IPS-18c (cell line): ENCODE data around the gene DNM1.
A peak's percentile ranks its signal among the peaks of the same experiment; 100 is the strongest.

ENCODE experiments used
- H3K4me3 ChIP-seq: 2 replicates; pipeline ENCODE4 v1.7.0; 2013; ENCODE audit warnings: low read depth, mild to moderate bottlenecking, low read length, moderate library complexity; ENCODE audit not compliant: insufficient read depth
- H3K9me3 ChIP-seq: one replicate; pipeline ENCODE4 v1.6.1; 2013; ENCODE audit warnings: mild to moderate bottlenecking, low read length, moderate library complexity; ENCODE audit not compliant: control insufficient read depth, insufficient read depth

The DNM1 gene

DNA sequence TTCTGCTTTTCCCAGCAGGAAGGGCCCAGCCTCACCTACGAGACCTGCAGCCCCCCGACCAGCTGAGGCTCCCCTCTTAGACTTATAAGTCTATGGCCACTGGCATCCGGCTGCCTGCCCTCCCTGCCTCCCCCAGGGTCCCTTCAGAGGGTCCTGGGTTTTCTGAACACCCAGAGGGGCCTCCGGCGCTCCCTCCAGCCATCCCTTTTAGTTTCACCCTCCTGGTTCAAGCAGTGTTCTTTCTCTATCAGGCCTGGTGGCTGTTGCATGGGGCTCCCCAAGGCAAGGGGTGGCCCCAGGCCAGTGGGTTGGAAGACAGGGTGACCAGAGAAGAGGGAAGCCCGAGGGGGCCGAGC is 50.8 kb downstream of the DNM1 start:
- no peaks in the 10 kb centered on the region for H3K9me3 ChIP-seq

DNA sequence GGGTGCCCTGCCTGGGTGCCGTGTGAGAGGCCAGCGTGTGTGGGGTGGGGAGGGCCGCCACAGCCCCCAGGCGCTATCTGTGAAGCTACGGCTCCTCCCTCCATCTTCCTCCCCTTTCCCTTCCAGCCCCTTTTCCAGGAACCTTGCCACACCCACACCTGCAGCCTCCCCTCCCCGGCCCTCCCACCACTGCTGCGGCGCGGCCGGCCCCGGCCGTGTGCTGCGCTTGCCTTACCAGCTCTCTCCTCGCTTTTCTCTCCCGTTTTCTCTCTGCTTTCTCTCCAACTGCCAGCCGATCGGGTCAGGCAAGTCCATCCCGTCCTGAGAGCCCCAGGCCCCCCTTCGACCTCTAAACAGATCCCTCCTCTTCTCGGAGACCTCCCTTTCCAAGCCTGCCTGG is 51.2 kb downstream of the DNM1 start:
- H3K4me3 ChIP-seq: no peak overlapping the region
- H3K9me3 ChIP-seq: no peaks in the 10 kb centered on the region

More for the DNA sequence above, 50.8 kb downstream of the DNM1 start:
- no peak overlapping the region for H3K4me3 ChIP-seq

DNA sequence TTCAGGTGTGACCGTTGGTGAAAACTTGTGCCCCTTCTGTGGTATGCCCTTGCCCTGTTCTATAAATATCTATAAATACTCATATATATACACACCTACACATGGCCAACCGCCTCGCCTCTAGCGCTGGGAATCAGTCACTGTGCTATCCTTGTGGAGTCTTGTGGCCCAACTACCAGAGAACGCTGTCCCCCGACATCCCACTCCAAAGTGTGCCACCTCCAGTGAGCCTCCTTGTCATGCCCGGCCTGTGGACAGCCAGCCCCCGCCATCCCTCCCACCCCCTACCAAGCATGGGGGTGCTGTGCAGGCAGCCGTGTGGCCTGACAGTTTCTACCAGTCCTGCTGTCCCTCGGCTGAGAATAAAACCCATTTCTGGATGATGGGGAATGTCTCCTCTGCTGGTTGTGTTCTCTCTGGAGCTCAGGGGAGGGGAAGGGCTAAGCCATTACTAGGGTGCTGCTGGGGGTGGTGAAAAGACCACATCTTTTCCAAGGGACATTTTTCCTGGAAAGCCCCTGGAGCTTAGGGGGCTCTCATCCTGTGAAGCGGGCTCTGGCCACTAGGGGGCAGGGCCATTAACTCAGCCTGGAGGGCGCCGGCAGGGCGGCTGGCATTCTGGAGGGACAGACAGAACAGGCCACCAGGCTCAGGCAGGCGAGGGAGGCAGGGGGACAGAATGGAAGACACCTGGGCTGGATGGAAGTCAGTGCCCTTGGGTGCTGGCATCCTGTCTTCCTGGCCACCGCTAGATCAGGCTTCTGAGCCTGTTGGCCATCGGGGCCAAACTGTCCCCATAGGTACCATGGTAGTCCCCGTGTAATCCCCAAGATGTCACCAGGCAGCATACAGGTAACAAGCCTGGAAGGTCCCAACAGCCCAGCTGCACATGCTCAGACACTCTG is 51.9 kb downstream of the DNM1 start:
- H3K9me3 ChIP-seq: no peaks in the 10 kb centered on the region
- no peak overlapping the region for H3K4me3 ChIP-seq

DNA sequence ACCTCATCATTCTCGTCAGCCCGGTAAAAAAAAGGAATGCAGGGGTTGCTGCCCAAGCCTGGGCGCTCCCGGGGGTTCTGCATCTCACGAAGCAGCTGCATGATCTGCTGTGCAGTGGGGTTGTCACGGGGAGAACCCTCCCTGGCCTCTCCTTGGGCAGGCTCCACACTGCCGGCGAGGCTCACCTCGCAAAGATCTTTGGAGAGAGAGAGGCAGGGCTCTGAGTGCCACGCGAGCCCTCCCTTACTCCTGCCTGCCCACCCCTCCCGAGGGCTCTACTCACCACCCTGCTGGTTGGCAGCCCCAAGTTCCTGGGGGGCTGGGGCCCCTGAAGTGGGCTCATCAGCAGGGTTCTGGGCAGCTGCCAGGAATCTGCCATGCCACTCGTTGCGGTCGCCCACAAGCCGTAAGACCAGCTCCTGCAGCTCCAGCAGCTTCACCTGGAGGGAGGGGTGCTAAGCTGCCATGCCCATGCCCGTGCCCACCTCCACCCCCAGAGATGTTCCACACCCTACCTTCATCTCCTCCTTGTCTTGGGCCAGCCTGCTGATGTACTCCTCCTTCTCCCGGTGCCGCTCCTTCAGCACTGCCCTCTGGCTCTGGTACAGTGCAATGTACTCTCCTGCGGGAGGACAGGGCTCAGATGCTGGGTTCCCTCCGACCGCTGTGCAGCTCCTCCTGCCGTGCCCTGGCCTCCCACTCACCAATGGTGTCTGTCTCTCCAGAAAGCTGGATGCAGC is 54.1 kb downstream of the DNM1 start:
- Histone ChIP-seq H3K4me3 (no peak overlapping the region), H3K9me3 (no peaks in the 10 kb centered on the region)

GRCh38 chr9:128257907-128258306 is 54.7 kb downstream of the DNM1 start:
- Histone ChIP-seq H3K9me3 (no peaks in the 10 kb centered on the region), H3K4me3 (no peak overlapping the region)

DNA sequence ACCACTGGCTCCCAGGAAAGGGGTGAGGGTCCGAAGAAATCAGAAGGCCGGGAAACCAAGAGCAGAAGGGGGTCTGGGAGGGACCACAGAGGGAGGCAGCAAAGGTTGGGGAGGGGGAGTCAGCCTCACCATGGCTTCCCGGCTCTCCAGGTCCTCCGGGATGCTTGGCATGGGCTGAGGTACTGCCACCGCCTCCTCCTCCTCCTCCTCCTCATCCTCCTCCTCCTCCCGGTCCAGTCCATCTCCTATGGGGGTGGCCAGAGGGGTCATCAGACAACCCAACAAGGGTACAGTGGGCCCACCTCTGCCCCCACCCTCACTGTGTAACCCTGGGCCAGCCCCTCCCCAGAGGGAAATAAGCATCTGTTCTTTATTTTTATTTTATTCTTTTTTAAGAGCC is 55.1 kb downstream of the DNM1 start:
- no peaks in the 10 kb centered on the region for H3K9me3 ChIP-seq
- no peak overlapping the region for H3K4me3 ChIP-seq

DNA sequence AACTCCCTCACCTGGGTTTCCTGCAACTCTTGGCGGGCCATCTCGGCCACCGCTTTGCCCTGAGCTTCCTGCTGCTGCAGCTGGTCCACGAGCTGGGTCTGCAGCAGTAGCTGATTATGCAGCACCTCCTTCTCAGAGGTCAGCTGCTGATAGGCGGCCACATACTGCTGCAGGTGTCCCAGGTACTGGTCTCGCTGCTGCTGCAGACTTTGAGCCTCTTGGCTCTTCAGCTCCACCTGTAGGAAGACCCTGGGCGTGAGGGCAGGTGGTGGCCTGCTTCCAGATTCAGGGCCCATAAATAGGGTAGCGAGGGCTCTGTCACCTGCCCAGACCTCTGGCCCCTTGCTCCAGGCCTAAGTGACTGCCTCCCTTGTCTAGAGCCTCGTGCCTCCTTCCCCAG is 56.0 kb downstream of the DNM1 start:
- H3K9me3 ChIP-seq: no peaks in the 10 kb centered on the region
- H3K4me3 ChIP-seq: no peak overlapping the region

GRCh38 chr9:128260340-128260739 is 57.2 kb downstream of the DNM1 start:
- Histone ChIP-seq H3K9me3 (no peaks in the 10 kb centered on the region), H3K4me3 (no peak overlapping the region)

DNA sequence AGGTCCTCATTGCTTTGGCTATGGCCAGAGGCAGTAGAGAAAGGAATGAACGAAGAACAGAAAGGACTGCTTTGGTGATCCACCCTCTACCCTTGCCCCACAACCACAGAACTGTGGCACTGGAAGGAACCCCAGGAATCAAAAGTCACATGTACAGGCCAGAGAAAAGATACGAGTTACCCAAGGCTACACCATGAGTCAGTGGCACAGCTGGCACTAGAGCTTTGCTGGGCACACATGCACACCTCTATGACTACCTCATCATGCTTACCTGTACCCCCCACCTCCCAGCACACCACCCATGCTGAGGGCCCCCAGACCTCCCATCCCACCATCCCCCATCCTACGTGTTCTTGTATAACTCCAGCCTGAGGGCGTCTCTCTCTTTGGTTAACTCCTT is 59.5 kb downstream of the DNM1 start:
- Histone ChIP-seq H3K4me3 (no peak overlapping the region), H3K9me3 (no peaks in the 10 kb centered on the region)

DNA sequence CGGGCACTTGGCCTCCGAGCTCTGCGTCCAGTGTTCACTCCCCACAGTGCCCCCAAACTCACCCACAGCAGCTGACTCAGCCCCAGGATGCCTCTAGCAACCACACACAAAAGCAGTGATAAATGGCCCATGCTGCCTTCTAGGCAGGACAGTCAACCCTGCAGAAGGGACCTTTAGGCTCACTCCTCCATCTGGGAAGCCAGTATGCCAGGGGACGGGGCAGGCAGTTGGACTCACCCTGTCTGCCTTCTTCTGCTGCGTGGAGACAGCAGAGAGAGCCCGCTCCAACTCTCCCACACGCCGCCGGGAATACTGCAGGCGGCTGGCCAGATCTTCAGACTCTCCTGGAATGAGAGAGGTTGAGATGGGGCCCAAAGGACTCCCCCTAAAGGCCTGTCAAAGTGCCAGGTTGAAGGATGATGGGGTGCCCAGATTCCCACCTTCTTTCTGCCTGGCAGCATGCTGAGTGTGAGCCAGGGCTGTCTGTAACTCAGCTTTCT is 62.2 kb downstream of the DNM1 start:
- H3K9me3 ChIP-seq: no peaks in the 10 kb centered on the region
- H3K4me3 ChIP-seq: no peak overlapping the region

- Histone ChIP-seq H3K4me3 (no peak overlapping the region), H3K9me3 (no peaks in the 10 kb centered on the region)
These were observed 63.9 kb downstream of the DNM1 start for GRCh38 chr9:128266868-128267590.

GRCh38 chr9:128271112-128271511 is 67.9 kb downstream of the DNM1 start:
- Histone ChIP-seq H3K4me3 (no peak overlapping the region), H3K9me3 (no peaks in the 10 kb centered on the region)

GRCh38 chr9:128271512-128271911 is 68.3 kb downstream of the DNM1 start:
- Histone ChIP-seq H3K9me3 (no peaks in the 10 kb centered on the region), H3K4me3 (no peak overlapping the region)

DNA sequence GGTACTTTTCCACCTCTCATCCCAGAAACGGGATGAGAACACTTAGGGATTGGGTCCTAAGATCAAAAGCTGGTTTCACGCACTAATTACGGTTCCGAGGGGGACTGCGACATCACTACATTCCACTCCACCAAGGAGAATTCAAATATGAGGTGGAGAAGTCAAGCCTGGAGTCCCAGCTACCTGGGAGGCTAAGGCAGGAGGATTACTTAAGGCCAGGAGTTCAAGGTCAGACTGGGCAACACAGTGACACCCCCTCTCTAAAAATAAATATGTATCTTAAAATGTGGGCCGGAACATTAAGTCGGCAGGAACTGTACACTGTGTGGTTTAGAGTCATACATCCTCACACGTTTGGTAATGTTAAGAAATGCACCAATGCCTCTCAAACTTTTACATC is 71.1 kb downstream of the DNM1 start:
- Histone ChIP-seq H3K4me3 (no peak overlapping the region), H3K9me3 (no peaks in the 10 kb centered on the region)

GRCh38 chr9:128275198-128276007 is 72.2 kb downstream of the DNM1 start, which contains the start of gene GOLGA2:
TSS of gene GOLGA2 (minus strand) at chr9:128276007. CDS start at chr9:128275976, 31 bp downstream.
- no peaks in the 10 kb centered on the region for H3K9me3 ChIP-seq
- H3K4me3 ChIP-seq: peak within 1 kb of the TSS; percentile 89

DNA sequence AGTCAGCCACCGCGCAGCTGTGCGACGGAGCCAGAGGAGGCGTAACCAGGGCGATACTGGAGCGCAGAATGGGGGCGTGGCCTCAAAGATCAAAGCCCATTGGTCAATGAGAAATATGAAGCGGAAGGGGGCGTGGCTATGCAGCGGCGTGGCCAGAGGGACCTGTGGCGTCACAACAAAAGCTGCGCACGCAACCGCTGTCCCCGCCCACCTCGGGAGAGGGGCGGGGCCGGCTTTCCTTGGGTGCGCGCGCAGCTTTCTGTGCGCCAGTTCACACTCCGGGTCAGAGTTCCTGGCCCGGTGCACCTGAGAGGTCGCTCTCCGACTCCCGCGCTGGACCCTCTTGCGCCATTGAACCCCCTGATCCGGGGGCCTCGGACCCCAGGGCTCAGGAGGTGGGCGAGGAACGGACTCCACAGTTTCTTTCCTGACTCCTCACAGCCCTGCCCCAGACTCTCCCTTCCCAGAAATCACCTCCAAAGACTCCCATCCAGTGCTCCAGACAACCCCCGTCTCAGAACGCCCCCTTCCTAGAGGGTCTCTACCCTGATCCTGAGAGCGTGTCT is 72.9 kb downstream of the DNM1 start, which contains the start of gene SWI5:
Gene SWI5, plus strand, starts transcription at position 269 of the 566 bp plus-strand sequence.
- Histone ChIP-seq H3K9me3 (no peaks in the 10 kb centered on the region), H3K4me3 (peak within 1 kb of the TSS; percentile 89)
